ENCODE data around the gene EIF3F. TPM values are rescaled to one million over a fixed set of nuclear protein-coding genes. Genes with fewer than 3 reads are reported as not detected.

The EIF3F gene, protein sequence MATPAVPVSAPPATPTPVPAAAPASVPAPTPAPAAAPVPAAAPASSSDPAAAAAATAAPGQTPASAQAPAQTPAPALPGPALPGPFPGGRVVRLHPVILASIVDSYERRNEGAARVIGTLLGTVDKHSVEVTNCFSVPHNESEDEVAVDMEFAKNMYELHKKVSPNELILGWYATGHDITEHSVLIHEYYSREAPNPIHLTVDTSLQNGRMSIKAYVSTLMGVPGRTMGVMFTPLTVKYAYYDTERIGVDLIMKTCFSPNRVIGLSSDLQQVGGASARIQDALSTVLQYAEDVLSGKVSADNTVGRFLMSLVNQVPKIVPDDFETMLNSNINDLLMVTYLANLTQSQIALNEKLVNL
- 237 and 239 TPM in 2 replicates for total RNA-seq

DNA sequence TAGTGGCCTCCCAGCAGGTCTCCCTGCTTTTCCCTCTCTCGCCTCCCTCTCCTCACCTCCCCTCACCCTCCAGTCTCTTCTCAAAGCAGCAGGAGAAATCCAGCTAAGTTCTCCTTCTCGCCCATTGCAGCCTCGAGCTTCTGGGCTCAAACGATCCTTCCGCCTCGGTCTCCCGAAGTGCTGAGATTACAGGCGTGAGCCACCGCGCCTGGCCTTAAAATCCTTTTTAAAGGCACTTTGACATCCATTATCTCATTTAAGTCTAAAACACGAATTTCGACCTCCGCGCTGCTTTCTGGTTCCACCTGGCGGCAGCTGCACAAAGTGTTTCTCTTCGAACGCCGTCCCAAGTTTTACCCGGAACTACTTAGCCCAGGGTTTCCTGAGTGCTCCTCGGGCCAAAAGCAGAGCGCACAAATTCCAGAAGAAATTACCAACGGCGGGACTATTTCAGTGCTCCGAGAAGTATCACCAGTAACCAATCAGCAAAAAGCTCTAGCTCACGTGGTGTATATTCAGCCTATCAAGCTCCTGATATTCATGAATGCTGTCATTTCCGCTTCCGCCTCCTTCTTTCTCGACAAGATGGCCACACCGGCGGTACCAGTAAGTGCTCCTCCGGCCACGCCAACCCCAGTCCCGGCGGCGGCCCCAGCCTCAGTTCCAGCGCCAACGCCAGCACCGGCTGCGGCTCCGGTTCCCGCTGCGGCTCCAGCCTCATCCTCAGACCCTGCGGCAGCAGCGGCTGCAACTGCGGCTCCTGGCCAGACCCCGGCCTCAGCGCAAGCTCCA, at the start of gene EIF3F:
Gene EIF3F, plus strand, starts transcription at position 570 of the 792 bp plus-strand sequence. Its CDS starts 16 bp downstream, at position 586.
- H3K9me3 Mint-ChIP-seq, result no peaks in the 10 kb centered on the region

DNA sequence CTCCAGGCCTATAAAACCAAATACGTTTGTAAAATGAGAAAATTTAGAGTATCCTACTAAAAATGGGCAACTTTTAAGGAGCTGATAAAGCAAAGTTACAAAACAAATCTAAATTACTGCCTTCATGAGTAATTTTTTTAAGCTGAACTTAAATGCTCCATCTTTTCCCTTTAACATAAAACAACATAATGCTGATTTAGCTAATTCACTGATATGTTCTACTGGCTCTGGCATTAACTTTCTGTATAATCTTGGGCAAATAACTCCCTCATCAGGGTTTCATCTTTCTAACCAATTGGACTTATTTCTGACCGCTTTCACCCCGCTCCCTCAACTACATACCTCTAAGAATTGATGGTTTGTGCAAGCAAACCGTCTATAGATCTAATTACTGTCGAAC, 46.0 kb upstream of the EIF3F start:
- intact Hi-C loops (cut with micrococcal nuclease), result no loop called here
- DNase-seq (ENCODE audit: low spot score), result no peak
- Mint-ChIP-seq H3K36me3 (ENCODE audit: low read depth) (no peaks in the 10 kb centered on the region), H3K4me3 (ENCODE audit: low read depth) (no peak overlapping the region), H3K9me3 (peaks cover 16% of the 10 kb centered on the region), H3K27me3 (ENCODE audit: low read depth) (no peaks in the 10 kb centered on the region), H3K27ac (no peak overlapping the region), H3K4me1 (ENCODE audit: low read depth) (no peaks in the 10 kb centered on the region)

More for the DNA sequence above, at the start of gene EIF3F:
- intact Hi-C loops (cut with micrococcal nuclease), result loop anchor here (1.0 to 10.0 kb wide), 4 partner anchors 95 to 890 kb away; partner anchors contain the start of genes PPFIBP2, RPL27A and TRIM66
- Mint-ChIP-seq H3K4me3 (ENCODE audit: low read depth) (peak within 1 kb of the TSS; percentile 98), H3K4me1 (ENCODE audit: low read depth) (peaks cover 32% of the 10 kb centered on the region), H3K27me3 (ENCODE audit: low read depth) (no peaks in the 10 kb centered on the region), H3K27ac (peak within 1 kb of the TSS; percentile 91), H3K36me3 (ENCODE audit: low read depth) (peaks cover 25% of the 10 kb centered on the region)
- DNase-seq (ENCODE audit: low spot score), result peak; percentile 91

- H3K4me3 Mint-ChIP-seq (ENCODE audit: low read depth), result no peak within 1 kb of the TSS
- DNase-seq (ENCODE audit: low spot score), result no peak
- H3K27ac Mint-ChIP-seq, result no peak within 1 kb of the TSS
- H3K9me3 Mint-ChIP-seq, result peaks cover 16% of the 10 kb centered on the region
- H3K36me3 Mint-ChIP-seq (ENCODE audit: low read depth), result no peaks in the 10 kb centered on the region
- intact Hi-C loops (cut with micrococcal nuclease), result no loop called here
- no peaks in the 10 kb centered on the region for H3K4me1 Mint-ChIP-seq (ENCODE audit: low read depth)
- no peaks in the 10 kb centered on the region for H3K27me3 Mint-ChIP-seq (ENCODE audit: low read depth)
Observed at GRCh38 chr11:7941608-7942007, 45.5 kb upstream of the EIF3F start, which contains the start of gene OR10A3. TSS of gene OR10A3 (minus strand) at chr11:7941708. CDS start at chr11:7939520, 2,188 bp downstream.

DNA sequence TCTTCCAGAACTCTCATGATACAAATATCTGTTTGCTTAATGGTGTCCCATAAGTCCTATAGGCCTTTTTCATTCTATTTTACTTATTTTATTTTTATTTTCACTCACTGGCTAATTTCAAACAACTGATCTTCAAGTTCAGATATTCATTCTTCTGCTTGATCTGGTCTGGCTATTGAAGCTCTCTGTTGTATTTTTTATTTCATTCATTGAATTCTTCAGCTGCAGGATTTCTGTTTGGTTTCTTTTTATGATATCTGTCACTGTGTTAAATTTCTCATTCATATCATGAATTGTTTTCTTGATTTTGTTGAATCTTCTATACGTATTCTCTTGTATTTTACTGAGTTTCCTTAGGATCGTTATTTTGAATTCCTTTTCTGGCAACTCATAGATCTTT, 43.0 kb upstream of the EIF3F start:
- no peak for DNase-seq (ENCODE audit: low spot score)
- peaks cover 16% of the 10 kb centered on the region for H3K9me3 Mint-ChIP-seq
- H3K4me1 Mint-ChIP-seq (ENCODE audit: low read depth), result no peaks in the 10 kb centered on the region
- no peaks in the 10 kb centered on the region for H3K36me3 Mint-ChIP-seq (ENCODE audit: low read depth)
- no peak overlapping the region for H3K27ac Mint-ChIP-seq
- H3K27me3 Mint-ChIP-seq (ENCODE audit: low read depth), result peaks cover 6% of the 10 kb centered on the region
- intact Hi-C loops (cut with micrococcal nuclease), result no loop called here
- no peak overlapping the region for H3K4me3 Mint-ChIP-seq (ENCODE audit: low read depth)

DNA sequence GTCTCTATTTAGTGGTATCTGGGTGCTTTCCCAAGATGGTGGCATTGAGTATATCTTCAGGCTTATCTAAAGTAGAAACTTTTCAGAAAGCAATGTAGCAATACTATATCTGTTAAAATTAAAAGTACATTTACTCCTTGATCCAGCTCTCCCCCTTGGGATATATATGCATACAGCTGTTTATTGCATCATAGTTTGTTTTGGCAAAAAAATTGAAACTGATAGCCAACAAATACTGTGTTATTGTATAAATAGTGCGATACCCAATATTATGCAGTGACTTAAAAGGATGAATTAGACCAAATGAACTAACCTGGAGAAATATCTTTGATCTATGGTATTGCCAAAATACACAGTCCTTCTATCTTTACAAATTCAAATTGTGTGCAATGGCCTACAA, 37.2 kb upstream of the EIF3F start:
- DNase-seq (ENCODE audit: low spot score), result no peak
- no peak overlapping the region for H3K4me3 Mint-ChIP-seq (ENCODE audit: low read depth)
- no peaks in the 10 kb centered on the region for H3K4me1 Mint-ChIP-seq (ENCODE audit: low read depth)
- no peaks in the 10 kb centered on the region for H3K9me3 Mint-ChIP-seq
- intact Hi-C loops (cut with micrococcal nuclease), result no loop called here
- H3K27me3 Mint-ChIP-seq (ENCODE audit: low read depth), result peaks cover 6% of the 10 kb centered on the region
- H3K27ac Mint-ChIP-seq, result no peak overlapping the region
- no peaks in the 10 kb centered on the region for H3K36me3 Mint-ChIP-seq (ENCODE audit: low read depth)

DNA sequence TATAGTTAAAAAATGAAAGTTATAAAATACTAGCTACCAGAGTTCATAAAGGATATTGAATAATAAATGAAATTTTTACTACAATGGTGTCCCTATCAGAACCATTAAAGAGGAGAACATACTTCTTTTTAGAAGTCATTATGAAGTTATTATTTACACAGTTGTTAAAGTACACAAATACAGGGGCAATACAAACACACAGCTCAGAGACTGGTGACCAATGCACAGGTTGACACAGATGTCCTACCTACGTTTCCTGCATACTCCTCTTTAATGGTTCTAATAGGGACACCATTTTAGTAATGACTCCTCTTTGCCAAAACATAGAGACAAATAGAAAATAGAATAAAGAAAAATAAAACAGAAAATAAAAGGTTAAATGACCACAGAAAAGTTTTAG, 31.9 kb upstream of the EIF3F start:
- Mint-ChIP-seq H3K36me3 (ENCODE audit: low read depth) (no peaks in the 10 kb centered on the region), H3K4me3 (ENCODE audit: low read depth) (no peak overlapping the region), H3K27ac (no peak overlapping the region), H3K9me3 (no peaks in the 10 kb centered on the region), H3K4me1 (ENCODE audit: low read depth) (no peaks in the 10 kb centered on the region), H3K27me3 (ENCODE audit: low read depth) (no peaks in the 10 kb centered on the region)
- DNase-seq (ENCODE audit: low spot score), result no peak
- intact Hi-C loops (cut with micrococcal nuclease), result no loop called here

DNA sequence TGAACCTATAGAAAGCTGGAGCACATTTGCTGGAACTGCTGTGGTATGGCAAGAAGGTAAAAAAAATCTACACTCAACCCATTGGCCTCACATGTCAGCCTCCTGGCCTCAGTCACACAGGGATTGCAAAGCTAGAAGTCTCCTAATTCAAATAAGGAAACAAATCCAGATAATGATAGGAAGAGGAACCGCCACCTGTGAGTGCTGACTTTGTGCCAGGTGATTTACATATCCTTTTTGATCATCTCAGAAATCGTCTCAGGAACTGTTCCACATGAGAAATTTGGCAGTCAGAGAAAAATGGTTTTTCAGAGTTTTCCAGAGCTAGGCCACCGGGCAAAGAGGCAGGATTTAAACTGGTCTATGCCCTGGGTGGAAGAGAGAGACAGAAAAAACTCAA, 22.9 kb upstream of the EIF3F start:
- Mint-ChIP-seq H3K4me1 (ENCODE audit: low read depth) (no peaks in the 10 kb centered on the region), H3K4me3 (ENCODE audit: low read depth) (no peak overlapping the region), H3K9me3 (no peaks in the 10 kb centered on the region), H3K27ac (no peak overlapping the region), H3K36me3 (ENCODE audit: low read depth) (no peaks in the 10 kb centered on the region), H3K27me3 (ENCODE audit: low read depth) (peaks cover 3% of the 10 kb centered on the region)
- intact Hi-C loops (cut with micrococcal nuclease), result no loop called here
- no peak for DNase-seq (ENCODE audit: low spot score)

GRCh38 chr11:7964873-7965272, 22.3 kb upstream of the EIF3F start:
- H3K27ac Mint-ChIP-seq, result no peak overlapping the region
- peaks cover 3% of the 10 kb centered on the region for H3K27me3 Mint-ChIP-seq (ENCODE audit: low read depth)

DNA sequence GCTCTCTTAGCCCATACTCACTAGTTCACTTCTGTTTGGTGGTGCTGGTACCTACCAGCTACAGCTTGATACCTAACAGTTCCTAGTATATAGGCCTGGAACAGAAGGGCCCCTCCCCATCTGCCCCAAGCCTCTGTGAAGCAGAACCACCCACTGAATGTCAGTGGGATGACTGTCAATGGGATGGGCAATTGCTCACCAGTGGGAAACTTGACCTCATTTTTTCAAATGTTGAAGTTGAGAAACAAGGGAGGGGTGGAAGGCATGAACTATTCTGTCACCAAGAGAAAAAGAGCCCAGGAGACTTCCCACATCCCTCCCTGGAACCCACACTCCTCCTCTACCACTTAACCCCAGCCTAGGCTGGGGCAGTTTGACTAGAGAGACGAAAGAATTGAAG, 21.8 kb upstream of the EIF3F start, which contains the start of gene NLRP10:
Gene NLRP10, minus strand, starts transcription at position 62 of the 400 bp plus-strand sequence. CDS start 1,952 bp downstream, outside the sequence.
- Mint-ChIP-seq H3K27me3 (ENCODE audit: low read depth) (peaks cover 3% of the 10 kb centered on the region), H3K4me3 (ENCODE audit: low read depth) (no peak within 1 kb of the TSS), H3K9me3 (no peaks in the 10 kb centered on the region), H3K36me3 (ENCODE audit: low read depth) (no peaks in the 10 kb centered on the region), H3K27ac (no peak within 1 kb of the TSS), H3K4me1 (ENCODE audit: low read depth) (no peaks in the 10 kb centered on the region)
- intact Hi-C loops (cut with micrococcal nuclease), result no loop called here
- DNase-seq (ENCODE audit: low spot score), result no peak

More at GRCh38 chr11:7964873-7965272, 22.3 kb upstream of the EIF3F start:
- Mint-ChIP-seq H3K9me3 (no peaks in the 10 kb centered on the region), H3K4me3 (ENCODE audit: low read depth) (no peak overlapping the region), H3K36me3 (ENCODE audit: low read depth) (no peaks in the 10 kb centered on the region), H3K4me1 (ENCODE audit: low read depth) (no peaks in the 10 kb centered on the region)
- intact Hi-C loops (cut with micrococcal nuclease), result no loop called here
- DNase-seq (ENCODE audit: low spot score), result no peak

- no peak for DNase-seq (ENCODE audit: low spot score)
- Mint-ChIP-seq H3K9me3 (no peaks in the 10 kb centered on the region), H3K4me1 (ENCODE audit: low read depth) (no peaks in the 10 kb centered on the region), H3K4me3 (ENCODE audit: low read depth) (no peak overlapping the region), H3K27me3 (ENCODE audit: low read depth) (peaks cover 3% of the 10 kb centered on the region), H3K36me3 (ENCODE audit: low read depth) (no peaks in the 10 kb centered on the region), H3K27ac (no peak overlapping the region)
- intact Hi-C loops (cut with micrococcal nuclease), result no loop called here
Observed at GRCh38 chr11:7967097-7967496, 20.0 kb upstream of the EIF3F start.

DNA sequence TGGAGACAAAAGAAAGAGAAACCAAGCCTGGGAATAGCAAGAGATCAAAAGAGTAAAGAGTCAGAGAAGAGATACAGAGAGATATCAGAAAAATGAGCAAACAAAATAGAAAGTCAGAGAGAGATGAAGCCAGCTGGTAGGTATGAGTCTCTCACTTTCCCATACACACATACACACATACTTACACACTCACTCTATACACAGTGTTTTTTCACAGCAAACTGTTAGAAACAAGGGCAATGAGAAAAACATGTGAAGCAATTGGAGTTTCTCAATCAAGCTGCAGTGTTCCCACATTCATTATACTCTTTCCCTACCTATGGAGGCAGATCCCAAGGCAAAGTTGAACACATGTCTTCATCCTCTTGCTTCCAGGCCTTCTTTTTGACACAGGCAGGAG, 19.3 kb upstream of the EIF3F start:
- no peak for DNase-seq (ENCODE audit: low spot score)
- no peak overlapping the region for H3K27ac Mint-ChIP-seq
- H3K27me3 Mint-ChIP-seq (ENCODE audit: low read depth), result peaks cover 3% of the 10 kb centered on the region
- H3K36me3 Mint-ChIP-seq (ENCODE audit: low read depth), result no peaks in the 10 kb centered on the region
- intact Hi-C loops (cut with micrococcal nuclease), result no loop called here
- H3K4me3 Mint-ChIP-seq (ENCODE audit: low read depth), result no peak overlapping the region
- H3K4me1 Mint-ChIP-seq (ENCODE audit: low read depth), result no peaks in the 10 kb centered on the region
- no peaks in the 10 kb centered on the region for H3K9me3 Mint-ChIP-seq

DNA sequence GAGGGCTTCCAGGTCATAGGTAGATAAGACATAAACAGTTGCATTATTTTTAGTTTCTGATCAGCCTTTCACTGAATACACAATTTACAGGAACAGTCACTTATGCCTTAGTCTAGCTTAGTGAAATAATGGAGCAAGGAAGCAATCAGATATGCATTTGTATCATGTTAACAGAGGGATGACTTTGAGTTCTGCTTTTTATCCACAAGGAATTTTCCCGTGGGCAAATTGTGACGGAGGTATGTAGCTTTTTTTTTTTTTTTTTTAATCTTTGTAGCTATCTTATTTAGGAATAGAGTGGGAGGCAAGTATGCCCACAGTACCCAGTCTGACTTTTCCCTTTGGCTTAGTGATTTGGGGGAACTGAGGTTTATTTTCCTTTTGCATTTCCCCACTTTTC, 18.5 kb upstream of the EIF3F start:
- intact Hi-C loops (cut with micrococcal nuclease), result no loop called here
- H3K9me3 Mint-ChIP-seq, result no peaks in the 10 kb centered on the region
- DNase-seq (ENCODE audit: low spot score), result no peak
- peaks cover 3% of the 10 kb centered on the region for H3K27me3 Mint-ChIP-seq (ENCODE audit: low read depth)
- no peaks in the 10 kb centered on the region for H3K4me1 Mint-ChIP-seq (ENCODE audit: low read depth)
- no peak overlapping the region for H3K27ac Mint-ChIP-seq
- H3K4me3 Mint-ChIP-seq (ENCODE audit: low read depth), result no peak overlapping the region
- H3K36me3 Mint-ChIP-seq (ENCODE audit: low read depth), result no peaks in the 10 kb centered on the region
